ENCODE data around the gene SLC4A9. TPM values are rescaled to one million over a fixed set of nuclear protein-coding genes. Genes with fewer than 3 reads are reported as not detected.

The SLC4A9 gene
- total RNA-seq, 1 donor from 2014 or later = 0.32 TPM

GRCh38 chr5:140362311-140362710 is 2.3 kb downstream of the SLC4A9 start:
- Histone ChIP-seq H3K36me3 (no peaks in the 10 kb centered on the region), H3K27me3 (ENCODE audit: low read depth) (no peaks in the 10 kb centered on the region), H3K27ac (no peak overlapping the region), H3K9me3 (no peaks in the 10 kb centered on the region), H3K4me3 (no peak overlapping the region), H3K4me1 (peaks cover 15% of the 10 kb centered on the region)
- ATAC-seq (no peak), DNase-seq (no peak)
- no peak for TF ChIP-seq CTCF (IDR thresholded peaks at IDR 0.05)
- intact Hi-C loops (cut with DNase I) = no loop called here

- intact Hi-C loops (cut with DNase I) = no loop called here
- ATAC-seq (peak; percentile 89 to 90), DNase-seq (peak; percentile 90)
- peak overlapping the region; percentile 38 for H3K4me3 ChIP-seq
- peaks cover 8% of the 10 kb centered on the region for H3K4me1 ChIP-seq
- TF ChIP-seq CTCF (IDR thresholded peaks at IDR 0.05) = peak; percentile 95
- no peaks in the 10 kb centered on the region for H3K9me3 ChIP-seq
- H3K36me3 ChIP-seq = no peaks in the 10 kb centered on the region
- H3K27me3 ChIP-seq (ENCODE audit: low read depth) = no peaks in the 10 kb centered on the region
- no peak overlapping the region for H3K27ac ChIP-seq
Observed at GRCh38 chr5:140362875-140363630, 3.1 kb downstream of the SLC4A9 start.

GRCh38 chr5:140363631-140364471 is 3.9 kb downstream of the SLC4A9 start:
- ATAC-seq (no peak), DNase-seq (no peak)
- intact Hi-C loops (cut with DNase I) = no loop called here
- Histone ChIP-seq H3K9me3 (no peaks in the 10 kb centered on the region), H3K4me1 (peaks cover 8% of the 10 kb centered on the region), H3K36me3 (no peaks in the 10 kb centered on the region), H3K27me3 (ENCODE audit: low read depth) (no peaks in the 10 kb centered on the region), H3K27ac (no peak overlapping the region), H3K4me3 (peak overlapping the region; percentile 38)
- no peak for TF ChIP-seq CTCF (IDR thresholded peaks at IDR 0.05)

- intact Hi-C loops (cut with DNase I) = no loop called here
- no peak for DNase-seq
- no peaks in the 10 kb centered on the region for H3K27me3 ChIP-seq (ENCODE audit: low read depth)
Observed at GRCh38 chr5:140364472-140364765, 4.4 kb downstream of the SLC4A9 start.

GRCh38 chr5:140365282-140365681 is 5.3 kb downstream of the SLC4A9 start:
- Histone ChIP-seq H3K27me3 (ENCODE audit: low read depth) (no peaks in the 10 kb centered on the region), H3K4me1 (peaks cover 8% of the 10 kb centered on the region), H3K4me3 (no peak overlapping the region), H3K27ac (no peak overlapping the region), H3K9me3 (no peaks in the 10 kb centered on the region), H3K36me3 (no peaks in the 10 kb centered on the region)
- DNase-seq (no peak), ATAC-seq (no peak)
- TF ChIP-seq CTCF (IDR thresholded peaks at IDR 0.05) = no peak
- intact Hi-C loops (cut with DNase I) = no loop called here

More at GRCh38 chr5:140364472-140364765, 4.4 kb downstream of the SLC4A9 start:
- no peak for ATAC-seq
- Histone ChIP-seq H3K4me3 (no peak overlapping the region), H3K9me3 (no peaks in the 10 kb centered on the region), H3K4me1 (peaks cover 8% of the 10 kb centered on the region), H3K36me3 (no peaks in the 10 kb centered on the region), H3K27ac (no peak overlapping the region)
- TF ChIP-seq CTCF (IDR thresholded peaks at IDR 0.05) = no peak

Data from lower lobe of right lung (tissue), 2 donors.